Measurements from ENCODE around the gene RRBP1. TPM values are rescaled to one million over a fixed set of nuclear protein-coding genes. Genes with fewer than 3 reads are reported as not detected.

Gene RRBP1, protein sequence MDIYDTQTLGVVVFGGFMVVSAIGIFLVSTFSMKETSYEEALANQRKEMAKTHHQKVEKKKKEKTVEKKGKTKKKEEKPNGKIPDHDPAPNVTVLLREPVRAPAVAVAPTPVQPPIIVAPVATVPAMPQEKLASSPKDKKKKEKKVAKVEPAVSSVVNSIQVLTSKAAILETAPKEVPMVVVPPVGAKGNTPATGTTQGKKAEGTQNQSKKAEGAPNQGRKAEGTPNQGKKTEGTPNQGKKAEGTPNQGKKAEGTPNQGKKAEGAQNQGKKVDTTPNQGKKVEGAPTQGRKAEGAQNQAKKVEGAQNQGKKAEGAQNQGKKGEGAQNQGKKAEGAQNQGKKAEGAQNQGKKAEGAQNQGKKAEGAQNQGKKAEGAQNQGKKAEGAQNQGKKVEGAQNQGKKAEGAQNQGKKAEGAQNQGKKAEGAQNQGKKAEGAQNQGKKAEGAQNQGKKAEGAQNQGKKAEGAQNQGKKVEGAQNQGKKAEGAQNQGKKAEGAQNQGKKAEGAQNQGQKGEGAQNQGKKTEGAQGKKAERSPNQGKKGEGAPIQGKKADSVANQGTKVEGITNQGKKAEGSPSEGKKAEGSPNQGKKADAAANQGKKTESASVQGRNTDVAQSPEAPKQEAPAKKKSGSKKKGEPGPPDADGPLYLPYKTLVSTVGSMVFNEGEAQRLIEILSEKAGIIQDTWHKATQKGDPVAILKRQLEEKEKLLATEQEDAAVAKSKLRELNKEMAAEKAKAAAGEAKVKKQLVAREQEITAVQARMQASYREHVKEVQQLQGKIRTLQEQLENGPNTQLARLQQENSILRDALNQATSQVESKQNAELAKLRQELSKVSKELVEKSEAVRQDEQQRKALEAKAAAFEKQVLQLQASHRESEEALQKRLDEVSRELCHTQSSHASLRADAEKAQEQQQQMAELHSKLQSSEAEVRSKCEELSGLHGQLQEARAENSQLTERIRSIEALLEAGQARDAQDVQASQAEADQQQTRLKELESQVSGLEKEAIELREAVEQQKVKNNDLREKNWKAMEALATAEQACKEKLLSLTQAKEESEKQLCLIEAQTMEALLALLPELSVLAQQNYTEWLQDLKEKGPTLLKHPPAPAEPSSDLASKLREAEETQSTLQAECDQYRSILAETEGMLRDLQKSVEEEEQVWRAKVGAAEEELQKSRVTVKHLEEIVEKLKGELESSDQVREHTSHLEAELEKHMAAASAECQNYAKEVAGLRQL (N-terminal part only)
- total RNA-seq: 96.1 and 97.3 TPM in 2 replicates

DNA sequence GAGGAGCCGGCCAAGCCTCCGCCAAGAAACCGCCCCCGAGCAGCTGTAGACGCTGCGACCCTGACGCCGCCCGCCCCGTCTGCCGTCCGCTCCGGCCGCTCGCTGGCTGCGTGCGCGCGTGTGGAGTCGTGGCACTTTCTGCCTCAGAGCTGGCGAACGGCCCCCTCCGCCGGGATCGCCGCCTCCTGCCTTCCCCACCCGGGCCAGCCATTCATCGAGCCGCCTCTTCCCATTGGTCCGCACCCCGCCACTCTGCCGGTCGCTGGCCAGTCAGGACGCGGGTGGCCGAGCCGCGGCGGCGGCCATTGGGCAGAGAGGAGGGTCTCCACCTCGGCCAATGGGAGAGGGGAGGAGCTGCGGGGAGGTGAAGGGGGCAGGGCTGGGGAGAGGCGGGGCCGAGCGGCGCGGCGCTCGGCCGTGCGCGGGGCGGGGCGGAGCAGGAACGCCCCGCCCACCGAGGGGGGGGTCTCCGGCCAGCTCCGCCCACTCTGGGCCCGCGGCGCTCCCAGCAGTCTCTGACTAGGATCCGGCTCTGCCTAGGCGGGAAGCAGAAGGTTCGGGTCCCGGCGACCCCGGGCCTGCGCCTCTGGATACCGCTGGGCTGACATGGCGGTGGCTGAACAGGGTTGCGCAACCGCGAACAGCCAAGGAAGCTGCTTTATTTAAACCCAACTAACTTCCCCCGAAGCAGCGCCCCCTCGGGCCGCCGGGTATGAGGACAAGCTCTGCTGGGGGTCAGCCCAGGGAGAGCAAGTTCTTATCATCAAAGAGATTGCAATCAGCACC lies at the start of gene RRBP1:
Gene RRBP1, minus strand, starts transcription at position 140 of the 786 bp plus-strand sequence. CDS start 21,735 bp downstream, outside the sequence.

DNA sequence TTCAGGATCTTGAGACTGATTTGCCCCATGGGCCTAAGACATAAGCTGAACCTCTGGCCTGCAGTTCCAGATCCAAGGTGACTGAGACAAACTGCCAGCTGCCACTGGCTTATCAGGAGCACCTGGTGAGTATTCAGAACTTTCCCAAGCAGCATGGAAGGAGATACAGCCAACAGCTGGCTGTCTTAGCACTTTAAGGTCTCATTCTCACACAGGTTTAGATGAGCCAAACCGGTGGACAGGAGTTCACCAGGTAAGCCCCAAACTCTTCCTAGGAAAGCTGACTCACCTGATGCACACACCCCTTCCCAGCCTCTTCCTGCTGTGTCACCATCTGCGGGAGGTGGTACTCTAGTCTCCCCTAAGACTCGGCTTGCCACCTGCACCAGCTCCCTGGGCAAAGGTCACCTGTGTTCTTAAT lies 17.9 kb upstream of the RRBP1 start, which contains the start of gene BANF2:
Gene BANF2, plus strand, starts transcription at position 36 of the 421 bp plus-strand sequence. CDS start 25,060 bp downstream, outside the sequence.

DNA sequence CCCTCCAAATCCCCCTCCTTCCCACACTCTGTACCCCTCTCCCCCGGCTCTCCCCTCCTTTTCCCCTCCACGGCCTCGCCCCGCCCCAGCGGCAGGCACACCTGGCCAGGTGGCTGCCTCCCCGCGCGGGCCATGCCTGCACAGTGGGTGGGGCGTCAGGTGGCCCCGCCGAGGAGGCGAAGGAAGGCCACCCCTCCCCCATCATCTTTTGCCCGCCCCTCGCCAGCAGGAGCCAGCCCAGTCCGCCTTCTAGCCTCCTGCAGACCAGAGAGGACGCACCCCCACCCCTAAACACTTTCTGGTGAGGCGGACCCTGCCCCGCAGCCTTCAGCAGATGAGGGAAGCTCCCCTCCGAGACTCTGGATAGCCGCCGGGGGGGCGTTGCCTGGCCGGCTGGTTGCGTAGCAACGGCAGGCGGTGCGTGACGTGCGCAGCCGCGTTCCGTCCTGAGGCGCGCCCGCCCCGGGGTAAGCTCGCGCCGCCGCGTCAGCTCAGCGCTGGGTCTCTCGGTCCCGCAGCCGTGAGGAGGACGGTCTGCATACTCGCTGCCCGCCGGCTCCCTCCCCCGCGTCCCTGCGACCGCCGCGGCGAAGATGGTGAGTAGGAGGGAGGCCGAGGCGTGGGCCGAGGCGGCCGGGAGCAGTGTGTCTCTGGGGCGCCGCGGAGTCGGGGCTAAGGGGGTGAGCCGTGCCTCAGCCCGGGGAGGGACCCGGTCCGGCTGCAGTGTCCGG lies 112.3 kb downstream of the RRBP1 start, which contains the start of gene DSTN:
Gene DSTN, plus strand, starts transcription at position 460 of the 731 bp plus-strand sequence. Its CDS starts 134 bp downstream, at position 594.

Other genes starting within 250 kb of the RRBP1 start
- 3.3 and 8.7 TPM in 2 replicates for gene BFSP1, start 150.9 kb downstream of the RRBP1 start, total RNA-seq
- 256 and 268 TPM in 2 replicates for gene DSTN, start 112.2 kb downstream of the RRBP1 start, total RNA-seq
- not detected in 2 replicates for gene BANF2, start 17.7 kb upstream of the RRBP1 start, total RNA-seq